ENCODE results near the gene GNB5. TPM values are rescaled to one million over a fixed set of nuclear protein-coding genes. Genes with fewer than 3 reads are reported as not detected.

Gene GNB5
- total RNA-seq, 1 experiment from 2014 or later: 29.8 TPM

- Histone ChIP-seq H3K9me3 (ENCODE audit: control insufficient read depth, low read depth, low read length) (no peaks in the 10 kb centered on the region), H3K27me3 (ENCODE audit: insufficient read depth, low read length) (no peaks in the 10 kb centered on the region; the same call in 1 of the 2 replicates), H2AK5ac (ENCODE audit: insufficient read length, low read length) (no peak overlapping the region), H3K23ac (ENCODE audit: insufficient read length, low read depth, low read length) (no peak overlapping the region), H2BK120ac (ENCODE audit: low read depth, low read length, poor library complexity, severe bottlenecking) (no peak overlapping the region), H3K23me2 (ENCODE audit: insufficient read length, low read depth, low read length, poor library complexity, severe bottlenecking) (peaks cover 5% of the 10 kb centered on the region), H2AFZ (ENCODE audit: low read length) (no peak overlapping the region), H3K18ac (ENCODE audit: insufficient read length, low read depth, low read length) (no peak overlapping the region), H3K27ac (ENCODE audit: insufficient read length, low read depth, low read length) (no peak overlapping the region), H2BK15ac (ENCODE audit: low read depth, low read length) (no peak overlapping the region), H3K56ac (ENCODE audit: insufficient read length, low read depth, low read length) (no peak overlapping the region), H4K20me1 (ENCODE audit: control insufficient read depth, insufficient read depth, insufficient read length) (no peaks in the 10 kb centered on the region), H3K4ac (ENCODE audit: low read depth, low read length) (no peak overlapping the region), H3K4me2 (ENCODE audit: insufficient read depth, insufficient read length, low read length) (no peak overlapping the region), H2BK12ac (ENCODE audit: insufficient read length, low read depth, low read length) (no peak overlapping the region), H4K91ac (ENCODE audit: insufficient read length, low read depth, low read length) (no peak overlapping the region), H2BK5ac (ENCODE audit: insufficient read length, low read length) (no peak overlapping the region), H2BK20ac (ENCODE audit: low read depth, low read length, poor library complexity, severe bottlenecking) (no peak overlapping the region), H3K79me2 (ENCODE audit: insufficient read depth, low read length) (no peaks in the 10 kb centered on the region), H4K8ac (replicated peaks; ENCODE audit: insufficient read length, low read depth, low read length) (no peak overlapping the region), H4K5ac (ENCODE audit: insufficient read length, low read depth, low read length) (no peak overlapping the region), H3T11ph (ENCODE audit: low read length) (no peak overlapping the region), H3K79me1 (ENCODE audit: insufficient read depth, low read depth, low read length, poor library complexity, severe bottlenecking) (no peaks in the 10 kb centered on the region), H3K14ac (ENCODE audit: insufficient read depth, low read length) (no peak overlapping the region), H3K4me1 (ENCODE audit: insufficient read depth, low read length) (no peaks in the 10 kb centered on the region), H3K9ac (ENCODE audit: extremely low read depth, insufficient read length, low read length) (no peak overlapping the region)
- Mint-ChIP-seq H3K9me3 (no peaks in the 10 kb centered on the region), H3K4me1 (peaks cover 7 to 8% of the 10 kb centered on the region in 2 experiments), H3K36me3 (ENCODE audit: insufficient read depth in 1 of 3, low read depth in 3 of 3) (no peaks in the 10 kb centered on the region; a peak in 1 of 7 replicates), H3K27ac (peak overlapping the region in 1 of 3 experiments; percentile 49; a peak in 1 of 7 replicates), H3K4me3 (no peak overlapping the region), H3K27me3 (ENCODE audit: low read depth) (peaks cover 19% of the 10 kb centered on the region)
- no CpG with 5 or more reads among the region's 7 CpGs for WGBS (ENCODE audit: extremely low coverage, insufficient read length, low lambda C conversion rate)
- no peak for TF ChIP-seq CTCF (conservative IDR thresholded peaks at IDR 0.05)
- DNase-seq: no peak
Observed at GRCh38 chr15:52185151-52185561, 6.0 kb downstream of the GNB5 start.

Data from H9 (cell line).